OCI-LY1 (cell line): ENCODE results near the gene TNS1.

Experiments used
- EZH2 ChIP-seq: fragments of 200-600 bp; sonication (generic), shearing (Covaris generic); IDR thresholded peaks from 2 replicates; pipeline ENCODE4 v1.8.0; 2017; ENCODE audit warnings: borderline replicate concordance, mixed run types, mild to moderate bottlenecking, antibody characterized with exemption, low read length, moderate library complexity, mixed read lengths
- TF ChIP-seq, protein P1 (sequence below): fragments of 200-600 bp; sonication (generic), shearing (Covaris generic); IDR thresholded peaks from 2 replicates; pipeline ENCODE4 v1.5.1; 2017; ENCODE audit warnings: mild to moderate bottlenecking, antibody characterized with exemption, low read length, moderate library complexity, mixed read lengths

- TF ChIP-seq, protein P1, sequence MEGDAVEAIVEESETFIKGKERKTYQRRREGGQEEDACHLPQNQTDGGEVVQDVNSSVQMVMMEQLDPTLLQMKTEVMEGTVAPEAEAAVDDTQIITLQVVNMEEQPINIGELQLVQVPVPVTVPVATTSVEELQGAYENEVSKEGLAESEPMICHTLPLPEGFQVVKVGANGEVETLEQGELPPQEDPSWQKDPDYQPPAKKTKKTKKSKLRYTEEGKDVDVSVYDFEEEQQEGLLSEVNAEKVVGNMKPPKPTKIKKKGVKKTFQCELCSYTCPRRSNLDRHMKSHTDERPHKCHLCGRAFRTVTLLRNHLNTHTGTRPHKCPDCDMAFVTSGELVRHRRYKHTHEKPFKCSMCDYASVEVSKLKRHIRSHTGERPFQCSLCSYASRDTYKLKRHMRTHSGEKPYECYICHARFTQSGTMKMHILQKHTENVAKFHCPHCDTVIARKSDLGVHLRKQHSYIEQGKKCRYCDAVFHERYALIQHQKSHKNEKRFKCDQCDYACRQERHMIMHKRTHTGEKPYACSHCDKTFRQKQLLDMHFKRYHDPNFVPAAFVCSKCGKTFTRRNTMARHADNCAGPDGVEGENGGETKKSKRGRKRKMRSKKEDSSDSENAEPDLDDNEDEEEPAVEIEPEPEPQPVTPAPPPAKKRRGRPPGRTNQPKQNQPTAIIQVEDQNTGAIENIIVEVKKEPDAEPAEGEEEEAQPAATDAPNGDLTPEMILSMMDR: no peak
- TF ChIP-seq EZH2: no peak
These were observed 2.7 kb upstream of the TNS1 start for GRCh38 chr2:218005486-218005885.
